HPDE6-E6E7 (cell line): Measurements from ENCODE around the gene HCLS1.
"Not testable (repeated sequence)": the region's sequence is repeated elsewhere in the genome, so short reads cannot be mapped to it uniquely, and the experiment has no call there.

Source experiments
- DNase-seq: peaks from one replicate; pipeline ENCODE4 v3.0.0; 2011; ENCODE audit warnings: missing footprints; ENCODE audit errors: extremely low spot score

HCLS1 gene

DNA sequence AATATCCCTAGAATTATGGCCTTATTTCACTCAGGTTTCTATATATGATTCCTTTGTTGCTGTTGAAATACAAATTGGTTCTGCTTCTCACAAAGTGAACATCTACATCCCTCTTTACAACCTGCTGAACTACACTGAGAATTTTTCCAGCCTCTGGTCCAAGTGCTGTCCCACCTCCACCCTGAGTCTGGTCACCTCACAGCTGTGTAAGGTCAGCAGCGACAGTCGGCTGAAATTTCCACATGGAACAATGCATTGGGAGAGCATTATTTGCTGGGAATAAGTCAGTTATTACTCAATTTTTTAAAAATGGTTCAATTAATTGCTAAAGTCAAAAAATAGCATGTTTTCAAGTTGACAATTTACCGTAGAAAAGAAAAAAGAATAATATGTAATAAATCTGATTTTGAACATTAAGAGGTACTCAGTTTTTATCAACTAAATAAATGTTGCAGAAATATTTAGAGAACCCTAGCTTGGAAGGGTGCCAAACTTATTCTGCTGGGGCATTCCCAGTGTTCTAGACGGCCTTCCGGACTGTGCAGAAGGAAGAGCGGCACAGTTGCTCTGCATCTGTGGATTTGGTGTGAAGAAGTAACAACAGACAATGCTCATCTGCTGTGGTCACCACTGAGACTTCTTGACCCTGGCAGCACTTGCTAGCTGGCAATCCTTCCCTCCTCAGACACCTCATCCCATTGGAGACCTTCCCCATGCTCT is 1.8 kb downstream of the HCLS1 start:
- no peak for DNase-seq

DNA sequence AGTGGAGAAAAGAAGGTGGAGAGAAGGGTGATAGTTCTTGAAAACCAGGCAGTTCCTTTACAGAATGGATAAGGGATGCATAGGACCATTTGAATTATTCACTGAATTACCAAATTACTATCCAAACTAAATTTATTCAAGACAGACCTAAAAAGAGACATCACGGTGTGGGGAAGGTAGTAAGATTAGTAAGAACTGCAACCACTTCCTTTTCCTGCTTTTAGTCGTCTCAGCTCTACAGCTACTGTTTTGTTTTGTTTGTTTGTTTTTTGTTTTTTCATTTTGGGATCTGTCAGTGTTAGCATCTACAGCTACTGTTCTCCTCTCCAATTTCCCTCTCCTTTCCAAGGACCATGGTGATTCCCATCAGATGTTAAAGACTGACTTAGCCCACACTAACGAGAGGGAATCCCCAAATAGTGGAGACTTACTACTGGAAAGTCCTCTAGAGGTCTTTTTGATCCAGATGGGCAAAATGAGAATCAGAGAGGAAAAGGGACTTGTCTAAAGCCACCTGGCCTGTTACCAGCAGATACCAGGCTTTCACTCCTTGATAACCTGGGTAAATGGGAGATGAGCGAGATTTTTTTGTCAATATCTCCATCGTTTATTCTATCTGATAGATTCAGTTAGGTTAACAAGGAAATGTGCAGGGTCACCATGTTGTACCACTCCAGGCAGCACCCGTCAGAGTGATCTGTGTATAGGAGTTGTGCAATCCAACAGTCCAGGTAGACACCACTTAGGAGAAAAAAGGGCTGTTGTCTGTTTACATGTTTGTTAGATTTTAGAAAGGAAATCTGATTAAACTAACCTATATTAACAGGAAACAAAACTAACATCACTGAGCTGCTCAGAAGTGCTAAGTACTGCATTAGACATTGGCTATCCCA is 6.0 kb downstream of the HCLS1 start:
- DNase-seq: no peak

DNA sequence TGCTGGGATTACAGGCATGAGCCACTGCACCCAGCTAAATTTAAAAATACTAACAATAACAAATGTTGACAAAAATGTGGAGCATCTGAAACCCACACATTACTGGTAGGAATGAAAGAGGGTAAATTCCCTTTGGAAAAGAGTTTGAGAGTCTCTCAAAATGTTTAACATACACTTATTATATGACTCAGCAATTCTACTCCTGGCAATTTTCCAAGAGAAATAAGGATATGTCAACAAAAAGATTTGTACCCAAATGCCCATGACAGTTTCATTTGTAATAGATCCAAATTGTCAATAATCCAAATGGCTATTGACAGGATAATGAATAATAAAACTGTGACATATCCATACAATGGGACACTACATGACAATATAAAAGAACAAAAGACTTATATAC is 9.0 kb downstream of the HCLS1 start:
- DNase-seq: no peak

DNA sequence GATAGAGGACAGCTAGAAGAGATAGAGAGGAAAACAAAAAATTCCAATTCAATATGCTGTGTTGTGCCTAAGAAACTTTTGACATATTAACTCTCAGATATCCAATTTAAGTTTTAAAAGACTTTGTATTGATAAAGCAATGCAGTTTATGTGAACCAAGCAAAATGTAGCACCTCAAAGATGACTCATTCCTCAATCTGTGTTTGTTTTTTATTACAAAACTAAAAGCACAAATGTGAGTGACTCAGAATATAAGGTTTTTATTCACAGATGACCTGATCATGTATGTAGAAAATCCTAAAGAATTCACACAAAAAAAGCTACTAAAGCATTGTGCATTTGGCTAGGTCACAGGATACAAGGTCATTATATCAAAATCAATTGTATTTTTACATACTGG is 11.1 kb downstream of the HCLS1 start:
- DNase-seq: peak; percentile 26

DNA sequence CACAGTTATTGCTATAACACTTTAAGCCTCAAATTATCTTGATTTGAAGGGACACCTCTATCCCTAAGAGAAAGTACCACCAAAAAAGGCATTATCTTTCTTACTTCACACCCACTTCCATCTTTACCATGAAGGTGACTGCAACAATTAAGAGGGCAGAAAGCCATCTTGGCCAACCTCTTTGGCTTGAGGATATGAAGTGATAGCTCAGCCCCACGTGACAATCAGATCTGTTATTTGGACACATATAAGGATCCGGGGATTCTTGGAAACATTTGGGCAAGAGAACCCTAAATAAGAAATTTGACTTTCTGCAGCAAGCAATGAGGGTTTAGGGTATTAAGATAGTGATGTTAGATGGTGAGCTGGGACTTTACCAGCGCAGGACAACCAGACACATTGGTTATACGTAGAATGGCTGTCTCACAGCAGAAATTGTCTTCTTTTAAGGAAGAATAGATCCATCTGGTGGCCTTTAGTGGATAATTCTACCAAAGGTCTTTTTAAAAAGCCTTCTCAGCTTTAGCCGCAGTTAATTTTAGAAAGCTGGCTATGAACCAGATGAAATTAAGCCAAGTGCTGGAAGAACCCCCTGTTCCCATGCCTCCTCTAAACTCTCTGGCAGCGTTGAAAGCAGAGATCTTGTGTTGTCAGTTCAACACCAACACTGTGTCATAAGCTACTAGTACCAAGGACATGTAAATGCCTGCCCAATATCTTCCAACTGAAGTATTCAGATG is 12.3 kb downstream of the HCLS1 start:
- DNase-seq: no peak

DNA sequence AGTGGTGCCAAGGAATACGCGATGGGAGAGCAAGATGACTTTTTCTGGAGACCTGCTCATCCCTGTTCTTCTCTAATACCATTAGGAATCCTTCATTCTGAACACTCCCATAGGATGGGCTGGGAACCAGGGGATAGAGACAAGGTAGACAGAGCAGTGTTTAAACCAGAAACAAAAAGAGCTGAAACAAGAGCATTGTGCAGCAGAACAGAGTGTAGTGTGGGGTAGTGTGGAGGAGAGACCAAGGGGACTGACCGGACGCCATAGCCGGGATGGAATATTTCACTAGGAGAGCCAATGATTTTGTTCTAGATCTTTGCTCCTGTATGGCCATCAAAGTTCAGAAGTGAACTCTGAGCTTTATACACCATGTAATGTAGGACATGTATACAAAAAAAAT is 15.6 kb downstream of the HCLS1 start:
- DNase-seq: no peak

DNA sequence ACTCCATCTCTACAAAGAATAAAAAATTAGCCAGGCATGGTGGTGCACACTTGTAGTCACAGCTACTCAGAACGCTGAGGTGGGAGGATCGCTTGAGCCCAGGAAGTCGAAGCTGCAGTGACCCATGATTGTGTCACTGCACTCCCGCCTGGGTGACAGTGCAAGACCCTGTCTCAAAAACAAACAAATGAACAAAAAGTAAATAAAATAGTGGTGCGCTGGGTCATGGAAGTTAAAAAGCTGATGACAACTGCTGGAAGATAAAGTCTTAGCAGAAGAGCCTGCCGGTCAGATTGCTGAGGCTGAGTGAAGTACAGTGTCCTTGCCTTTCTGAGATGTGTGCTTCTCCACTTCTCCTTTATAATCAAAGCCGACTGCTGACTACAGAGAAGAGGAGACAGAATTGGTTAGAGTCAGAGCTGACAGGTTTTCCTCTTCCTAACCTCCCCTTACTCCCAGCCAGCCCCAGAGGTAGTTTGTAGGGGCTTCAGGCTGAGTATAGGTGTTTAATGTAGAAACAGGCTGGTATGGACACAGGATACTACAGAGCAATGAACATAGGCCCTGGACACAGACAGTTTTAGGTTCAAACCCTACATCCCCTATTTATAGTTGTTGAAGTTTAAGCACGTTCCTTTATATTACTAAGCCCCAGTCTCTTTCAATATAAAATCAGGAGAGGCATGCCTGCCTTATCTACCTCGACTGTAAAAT is 17.9 kb downstream of the HCLS1 start:
- DNase-seq: no peak

DNA sequence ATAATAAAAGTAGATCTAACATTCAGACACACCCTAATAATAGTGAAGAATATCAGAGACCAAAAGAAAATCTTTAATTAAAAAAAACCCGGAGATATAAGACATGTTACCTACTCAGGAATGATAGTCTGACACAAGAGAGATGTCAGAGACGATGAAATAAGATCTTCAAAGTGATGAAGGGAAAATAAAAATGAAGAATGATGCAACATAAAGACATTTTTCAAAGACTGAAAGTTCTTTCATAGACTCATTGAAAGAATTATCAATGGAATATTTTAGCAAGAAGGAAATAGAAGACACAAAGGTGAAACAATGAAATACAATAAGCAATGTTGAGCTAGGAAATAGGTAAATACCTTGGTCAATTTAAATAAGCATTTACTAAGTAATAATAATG is 19.6 kb downstream of the HCLS1 start:
- no peak for DNase-seq

DNA sequence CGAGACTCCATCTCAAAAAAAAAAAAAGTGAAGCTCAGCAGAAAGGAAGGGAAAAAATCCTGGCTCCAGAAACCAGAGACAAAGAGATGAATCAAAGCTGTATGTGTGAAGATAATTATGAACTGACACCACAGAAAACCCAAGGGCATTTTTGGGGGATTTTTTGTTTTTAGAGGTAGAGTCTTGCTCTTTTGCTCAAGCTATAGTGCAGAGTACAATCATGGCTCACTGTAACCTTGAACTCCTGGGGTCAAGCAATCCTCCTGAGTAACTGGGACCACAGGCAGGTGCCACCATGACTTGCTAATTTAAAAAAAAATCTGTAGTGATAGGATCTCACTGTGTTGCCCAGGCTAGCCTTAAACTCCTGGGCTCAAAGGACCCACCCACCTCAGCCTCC is 22.8 kb downstream of the HCLS1 start:
- DNase-seq: no peak

DNA sequence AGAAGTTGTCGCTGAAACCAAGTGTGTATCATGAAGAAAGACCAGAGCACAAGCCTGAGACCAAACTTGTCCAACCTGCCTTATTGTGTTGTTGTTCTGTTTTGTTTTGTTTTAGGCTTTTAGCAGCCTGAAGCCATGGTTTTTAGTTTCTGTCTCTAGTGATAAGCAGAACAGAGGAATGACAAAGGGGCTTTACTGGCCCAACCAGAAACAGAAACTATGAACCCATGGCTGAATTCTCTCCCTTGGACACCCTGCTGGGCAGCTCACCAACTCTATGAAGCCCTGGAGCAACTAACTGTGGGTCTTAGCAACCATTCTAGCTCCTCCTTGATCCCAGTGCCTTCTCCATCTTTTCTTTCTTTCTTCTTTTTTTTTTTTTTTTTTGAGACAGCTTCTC is 30.3 kb downstream of the HCLS1 start:
- no peak for DNase-seq

DNA sequence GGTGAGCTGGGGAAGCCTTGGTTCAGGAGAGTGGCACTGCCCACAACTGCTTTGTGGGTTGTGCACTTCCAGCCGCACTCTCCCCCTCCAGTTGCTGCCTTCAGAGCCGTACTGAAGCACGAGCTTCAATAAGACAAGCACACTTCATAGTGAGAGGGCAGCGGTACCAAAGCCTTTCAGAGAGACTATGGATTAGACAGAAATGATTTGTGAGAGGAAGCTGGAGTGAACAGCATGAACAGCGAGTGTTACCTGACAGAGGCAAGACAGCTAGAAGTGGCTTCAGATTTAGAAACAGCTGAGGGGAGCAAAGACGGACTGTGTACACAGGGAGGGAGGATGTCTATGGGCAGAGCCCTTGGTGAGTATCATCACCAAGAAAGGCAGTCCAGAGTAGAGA is 31.1 kb downstream of the HCLS1 start:
- no peak for DNase-seq

DNA sequence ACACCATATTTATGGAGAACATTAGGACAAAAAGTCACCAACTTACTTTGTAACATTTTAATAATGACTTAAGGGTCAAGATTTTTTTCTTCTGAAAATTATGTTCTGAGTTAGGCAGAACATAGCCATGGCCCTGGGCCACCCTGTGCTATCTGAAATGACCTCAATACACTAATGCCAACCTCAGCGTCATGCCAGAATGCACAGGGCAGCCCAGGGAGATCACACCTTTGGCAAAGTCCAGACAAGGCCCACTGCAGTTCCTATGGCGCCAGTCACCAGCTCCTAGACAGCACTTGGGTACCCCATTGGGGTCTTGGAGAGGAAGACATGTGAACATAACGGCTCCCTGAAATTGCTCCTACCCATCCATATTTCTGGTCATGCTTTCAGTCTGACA is 33.1 kb downstream of the HCLS1 start:
- DNase-seq: no peak

DNA sequence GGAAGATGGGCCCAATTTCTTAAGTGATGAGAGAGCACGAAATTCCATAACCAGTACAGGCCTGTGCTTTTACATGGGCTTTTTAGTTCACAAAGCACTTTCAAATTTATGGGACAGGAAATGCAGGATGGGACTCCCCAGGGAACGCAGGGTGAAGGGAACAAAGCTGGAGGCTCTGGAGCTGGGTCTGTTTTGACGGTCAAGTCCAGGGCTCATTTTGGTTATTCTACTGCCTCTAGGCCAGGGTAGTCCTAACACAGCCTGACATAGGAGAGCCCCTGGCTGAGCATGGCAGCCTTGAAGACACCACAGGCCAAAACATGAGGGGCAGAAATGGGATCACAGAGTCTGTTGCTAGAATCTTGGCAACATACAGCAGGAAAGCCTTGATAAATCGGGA is 33.5 kb downstream of the HCLS1 start:
- DNase-seq: no peak

DNA sequence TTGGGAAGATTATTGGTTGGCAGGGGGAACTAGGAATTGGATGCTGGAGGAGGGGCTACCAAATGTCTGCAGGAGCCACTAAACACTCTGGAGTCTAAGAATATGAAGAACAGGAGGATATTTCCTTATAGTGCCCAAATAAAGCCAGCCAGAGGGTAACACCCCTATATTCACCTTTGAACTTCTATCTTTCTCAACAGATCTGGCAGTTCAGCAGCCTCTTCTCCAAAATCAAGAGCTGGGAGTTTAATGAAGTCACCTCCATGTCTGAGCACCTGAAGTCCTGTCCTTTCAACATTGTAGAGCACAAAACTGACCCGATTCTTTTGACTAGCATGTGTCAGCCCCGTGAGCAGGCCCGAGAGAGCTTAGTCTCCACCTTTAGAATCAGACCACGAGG is 34.2 kb downstream of the HCLS1 start:
- no peak for DNase-seq

DNA sequence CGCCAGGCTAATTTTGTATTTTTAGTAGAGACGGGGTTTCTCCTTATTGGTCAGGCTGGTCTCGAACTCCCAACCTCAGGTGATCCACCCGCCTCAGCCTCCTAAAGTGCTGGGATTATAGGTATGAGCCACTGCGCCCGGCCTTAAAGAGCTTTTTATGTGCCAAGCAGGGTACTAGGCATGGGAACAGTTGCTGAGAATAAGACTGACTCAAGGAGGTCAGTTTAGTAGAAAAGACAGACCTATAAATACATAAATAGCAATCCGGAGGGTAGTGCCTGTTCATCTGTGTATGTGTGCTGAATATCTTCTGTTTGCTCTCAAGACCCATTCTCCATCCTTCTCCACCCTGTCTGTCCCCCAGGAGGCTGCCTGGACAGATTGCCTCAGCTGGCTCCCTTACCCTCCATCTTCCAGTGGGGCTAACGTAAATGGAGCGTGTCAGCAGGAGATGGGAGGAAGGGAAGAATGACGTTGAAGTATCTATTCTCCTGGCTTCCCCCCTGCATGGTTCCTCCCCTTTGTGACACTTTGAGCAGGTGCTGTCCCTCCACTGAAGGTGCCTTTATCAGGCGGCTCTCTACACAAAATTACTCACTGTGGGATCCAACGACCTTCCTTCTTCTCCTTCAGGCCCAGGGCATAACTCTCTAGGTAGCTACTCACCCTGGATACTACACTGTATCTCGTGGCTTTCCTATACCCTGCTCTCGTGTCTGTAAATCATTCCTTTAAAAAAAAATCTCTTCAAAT is 36.4 kb downstream of the HCLS1 start:
- DNase-seq: no peak

DNA sequence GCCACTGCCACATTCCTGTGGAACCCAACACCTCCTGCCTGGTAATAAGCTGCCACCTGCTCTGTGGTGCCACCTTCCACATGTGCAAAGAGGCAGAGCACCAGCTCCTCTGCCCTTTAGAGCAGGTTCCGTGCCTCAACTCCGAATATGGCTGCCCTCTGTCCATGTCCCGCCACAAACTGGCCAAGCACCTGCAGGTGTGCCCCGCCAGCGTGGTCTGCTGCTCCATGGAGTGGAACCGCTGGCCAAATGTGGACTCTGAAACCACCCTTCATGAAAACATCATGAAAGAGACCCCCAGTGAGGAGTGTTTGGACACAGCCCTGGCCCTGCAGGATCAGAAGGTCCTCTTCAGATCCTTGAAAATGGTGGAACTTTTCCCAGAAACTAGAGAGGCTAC is 39.2 kb downstream of the HCLS1 start:
- no peak for DNase-seq

DNA sequence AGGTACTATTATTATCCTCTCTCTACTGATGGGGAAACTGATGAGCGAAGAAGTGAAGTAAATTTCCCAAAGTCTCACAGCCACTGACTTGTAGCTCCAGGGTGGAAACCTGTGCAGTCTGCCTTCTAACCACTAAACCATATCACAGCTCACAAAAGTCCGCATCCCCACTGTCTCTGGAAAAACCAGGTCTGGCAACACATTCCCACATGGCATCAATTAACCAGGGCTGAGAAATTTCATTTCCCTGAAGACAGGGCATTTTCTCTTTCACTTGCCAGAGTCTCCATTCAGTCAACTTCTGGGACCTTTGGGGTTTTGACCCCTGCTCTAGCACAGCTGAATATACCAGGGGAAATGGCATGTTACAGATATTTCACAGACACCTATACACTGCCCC is 41.0 kb downstream of the HCLS1 start:
- DNase-seq: no peak

DNA sequence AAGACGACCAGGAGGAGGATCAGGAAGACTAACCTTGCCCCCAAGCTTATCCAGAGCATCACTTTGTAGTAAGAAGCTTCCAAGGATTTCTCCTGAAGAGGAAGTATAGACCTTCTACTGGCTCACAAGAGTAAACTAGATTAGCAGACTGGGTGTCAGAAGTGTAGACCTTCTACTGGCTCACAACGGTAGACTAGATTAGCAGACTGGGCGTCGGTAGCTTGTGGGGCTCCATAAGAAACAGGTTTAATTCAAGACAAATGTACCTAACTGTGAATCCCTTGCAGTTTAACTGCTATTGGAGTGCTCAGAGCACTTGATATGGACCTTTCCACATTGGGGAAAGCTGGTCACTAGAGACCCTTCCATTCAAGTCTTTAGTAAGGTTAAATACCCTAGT is 54.6 kb downstream of the HCLS1 start:
- no peak for DNase-seq

DNA sequence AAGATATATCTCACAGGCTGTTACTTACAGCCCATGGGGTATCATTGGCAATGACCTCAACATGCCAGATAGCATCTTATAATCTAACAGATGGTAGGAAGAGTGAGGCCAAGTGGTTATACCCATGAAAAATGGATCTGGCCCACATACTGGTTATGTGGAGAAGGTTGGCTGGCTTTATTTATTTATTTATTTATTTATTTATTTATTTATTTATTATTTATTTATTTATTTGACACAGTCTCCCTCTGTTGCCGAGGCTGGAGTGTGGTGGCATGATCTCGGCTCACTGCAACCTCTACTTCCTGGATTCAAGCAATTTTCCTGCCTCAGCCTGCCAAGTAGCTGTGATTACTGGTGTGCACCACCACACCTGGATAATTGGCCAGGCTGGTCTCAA is 55.9 kb downstream of the HCLS1 start:
- no peak for DNase-seq

DNA sequence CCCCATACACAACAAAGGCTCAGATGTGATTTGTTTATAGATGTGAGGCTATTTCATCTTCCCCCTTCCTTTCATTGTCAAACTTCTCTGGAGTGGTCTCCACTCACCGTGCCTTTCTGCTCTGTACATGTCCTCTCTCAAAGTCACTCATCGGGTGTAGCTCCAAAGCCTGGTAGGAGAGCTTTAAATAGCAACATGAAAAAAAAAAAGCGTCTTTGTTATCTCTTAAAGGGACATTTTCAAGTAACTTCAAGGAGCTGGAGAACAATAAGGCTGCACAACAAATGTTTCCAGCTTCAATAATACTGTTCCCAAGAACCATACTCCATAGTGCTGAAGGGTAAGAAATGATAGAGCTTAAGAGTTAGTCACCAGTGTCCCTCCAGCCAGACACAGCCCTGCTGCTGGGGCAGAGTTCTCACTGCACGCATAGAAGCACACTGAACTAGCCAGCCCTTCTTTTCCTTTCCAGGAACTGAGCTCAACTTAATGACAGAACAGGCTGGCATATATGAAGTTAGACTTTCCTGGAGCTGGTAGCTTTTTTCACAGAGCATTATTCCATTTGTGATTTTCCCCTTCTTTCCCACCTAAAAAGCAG is 59.4 kb downstream of the HCLS1 start:
- no peak for DNase-seq

DNA sequence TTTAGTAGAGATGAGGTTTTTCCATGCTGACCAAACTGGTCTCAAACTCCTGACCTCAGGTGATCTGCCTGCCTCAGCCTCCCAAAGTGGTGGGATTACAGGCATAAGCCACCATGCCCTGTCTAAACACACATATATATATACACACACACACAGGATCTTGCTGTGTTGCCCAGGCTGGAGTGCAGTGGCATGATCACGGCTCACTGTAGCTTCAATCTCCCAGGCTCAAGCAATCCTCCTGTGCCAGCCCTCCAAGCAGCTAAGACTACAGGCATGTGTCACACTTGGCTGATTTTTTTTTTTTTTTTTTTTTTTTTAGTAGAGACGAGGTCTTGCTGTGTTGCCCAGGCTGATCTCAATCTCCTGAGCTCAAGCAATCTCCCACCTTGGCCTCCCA is 60.8 kb downstream of the HCLS1 start:
- not testable (repeated sequence) for DNase-seq
